ENCODE data around the gene PCNP.
"Not testable (repeated sequence)": the region's sequence is repeated elsewhere in the genome, so short reads cannot be mapped to it uniquely, and the experiment has no call there.

PCNP gene

DNA sequence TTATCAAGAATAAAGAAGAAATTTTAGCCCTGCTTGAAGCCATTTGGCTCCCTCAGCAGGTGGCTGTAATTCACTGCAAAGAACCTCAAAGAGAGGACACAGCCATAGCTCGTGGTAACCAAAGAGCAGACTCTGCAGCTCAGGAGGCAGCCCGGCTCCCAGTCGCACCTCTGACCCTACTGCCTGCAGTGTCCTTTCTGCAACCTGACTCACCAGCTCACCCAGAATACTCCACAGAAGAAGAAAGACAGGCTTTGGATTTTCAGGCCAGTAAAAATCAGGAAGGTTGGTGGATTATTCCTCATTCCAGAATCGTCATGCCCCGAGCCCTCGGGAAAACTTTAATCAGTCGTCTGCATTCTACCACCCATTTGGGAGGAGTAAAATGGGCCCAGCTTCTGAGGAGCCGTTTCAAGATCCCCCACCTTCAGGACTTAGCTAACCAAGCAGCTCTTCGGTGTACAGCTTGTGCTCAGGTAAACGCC, 64.3 kb downstream of the PCNP start:
- no peaks in the 10 kb centered on the region for H3K9me3 ChIP-seq (ENCODE audit: insufficient read depth, low read length, severe bottlenecking)
- H3K36me3 ChIP-seq (ENCODE audit: insufficient read depth, low read length), result no peaks in the 10 kb centered on the region
- no peak overlapping the region for H3K4me3 ChIP-seq (ENCODE audit: low read depth in 1 of 2, low read length in 2 of 2)
- TF ChIP-seq, protein P1, sequence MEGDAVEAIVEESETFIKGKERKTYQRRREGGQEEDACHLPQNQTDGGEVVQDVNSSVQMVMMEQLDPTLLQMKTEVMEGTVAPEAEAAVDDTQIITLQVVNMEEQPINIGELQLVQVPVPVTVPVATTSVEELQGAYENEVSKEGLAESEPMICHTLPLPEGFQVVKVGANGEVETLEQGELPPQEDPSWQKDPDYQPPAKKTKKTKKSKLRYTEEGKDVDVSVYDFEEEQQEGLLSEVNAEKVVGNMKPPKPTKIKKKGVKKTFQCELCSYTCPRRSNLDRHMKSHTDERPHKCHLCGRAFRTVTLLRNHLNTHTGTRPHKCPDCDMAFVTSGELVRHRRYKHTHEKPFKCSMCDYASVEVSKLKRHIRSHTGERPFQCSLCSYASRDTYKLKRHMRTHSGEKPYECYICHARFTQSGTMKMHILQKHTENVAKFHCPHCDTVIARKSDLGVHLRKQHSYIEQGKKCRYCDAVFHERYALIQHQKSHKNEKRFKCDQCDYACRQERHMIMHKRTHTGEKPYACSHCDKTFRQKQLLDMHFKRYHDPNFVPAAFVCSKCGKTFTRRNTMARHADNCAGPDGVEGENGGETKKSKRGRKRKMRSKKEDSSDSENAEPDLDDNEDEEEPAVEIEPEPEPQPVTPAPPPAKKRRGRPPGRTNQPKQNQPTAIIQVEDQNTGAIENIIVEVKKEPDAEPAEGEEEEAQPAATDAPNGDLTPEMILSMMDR (IDR thresholded peaks at IDR 0.05; ENCODE audit: borderline replicate concordance, extremely low read depth, low read length, poor library complexity, severe bottlenecking), result peak; percentile 26
- TF ChIP-seq EZH2 (IDR thresholded peaks at IDR 0.05; ENCODE audit: borderline replicate concordance, low read depth, low read length, severe bottlenecking), result no peak
- no peak overlapping the region for H3K9ac ChIP-seq (ENCODE audit: low read depth, low read length)
- DNase-seq (no peak), ATAC-seq (ENCODE audit: insufficient read depth, low read depth) (no peak)
- H2AFZ ChIP-seq (ENCODE audit: low read depth, low read length), result no peak overlapping the region
- H3K27me3 ChIP-seq (ENCODE audit: insufficient read depth, low read length, poor library complexity), result no peaks in the 10 kb centered on the region
- no peaks in the 10 kb centered on the region for H3K4me1 ChIP-seq (ENCODE audit: insufficient read depth, low read length)
- H3K79me2 ChIP-seq (ENCODE audit: insufficient read depth, low read length), result no peaks in the 10 kb centered on the region
- H4K20me1 ChIP-seq (ENCODE audit: insufficient read depth, low read length), result no peaks in the 10 kb centered on the region
- H3K4me2 ChIP-seq (ENCODE audit: insufficient read depth, low read length), result no peak overlapping the region
- no peak overlapping the region for H3K27ac ChIP-seq (ENCODE audit: low read length)

DNA sequence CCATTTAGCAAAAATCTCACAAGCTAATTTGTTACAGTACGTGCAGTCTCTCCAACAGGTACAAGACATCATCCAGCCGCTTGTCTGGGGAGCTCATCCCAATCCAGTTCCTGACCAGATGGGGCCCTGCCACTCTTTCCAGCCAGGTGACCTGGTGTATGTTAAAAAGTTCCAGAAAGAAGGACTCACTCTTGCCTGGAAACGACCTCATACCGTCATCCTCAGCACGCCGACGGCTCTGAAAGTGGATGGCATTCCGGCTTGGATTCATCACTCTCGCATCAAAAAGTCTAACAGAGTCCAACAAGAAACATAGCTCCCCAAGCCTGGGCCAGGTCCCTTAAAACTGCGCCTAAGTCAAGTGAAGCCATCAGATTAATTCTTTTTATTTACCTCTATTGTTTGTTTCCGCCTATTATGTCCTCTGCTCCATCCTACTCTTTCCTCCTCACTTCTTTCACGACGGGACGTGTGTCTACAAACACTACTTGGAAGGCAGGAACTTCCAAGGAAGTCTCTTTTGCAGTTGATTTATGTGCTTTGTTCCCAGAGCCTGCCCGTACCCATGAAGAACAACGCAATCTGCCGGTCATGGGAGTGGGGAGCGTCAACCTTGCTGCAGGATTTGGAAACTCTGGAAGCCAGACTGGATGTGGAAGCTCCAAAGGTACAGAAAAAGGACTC, 65.4 kb downstream of the PCNP start:
- Histone ChIP-seq H3K79me2 (ENCODE audit: insufficient read depth, low read length) (no peaks in the 10 kb centered on the region), H3K9me3 (ENCODE audit: insufficient read depth, low read length, severe bottlenecking) (no peaks in the 10 kb centered on the region), H4K20me1 (ENCODE audit: insufficient read depth, low read length) (no peaks in the 10 kb centered on the region), H3K4me2 (ENCODE audit: insufficient read depth, low read length) (no peak overlapping the region), H3K4me1 (ENCODE audit: insufficient read depth, low read length) (no peaks in the 10 kb centered on the region), H3K4me3 (ENCODE audit: low read depth in 1 of 2, low read length in 2 of 2) (no peak overlapping the region), H3K36me3 (ENCODE audit: insufficient read depth, low read length) (no peaks in the 10 kb centered on the region), H3K27me3 (ENCODE audit: insufficient read depth, low read length, poor library complexity) (no peaks in the 10 kb centered on the region), H2AFZ (ENCODE audit: low read depth, low read length) (no peak overlapping the region), H3K9ac (ENCODE audit: low read depth, low read length) (no peak overlapping the region), H3K27ac (ENCODE audit: low read length) (no peak overlapping the region)
- TF ChIP-seq, protein P1 (IDR thresholded peaks at IDR 0.05; ENCODE audit: borderline replicate concordance, extremely low read depth, low read length, poor library complexity, severe bottlenecking), result no peak
- no peak for TF ChIP-seq EZH2 (IDR thresholded peaks at IDR 0.05; ENCODE audit: borderline replicate concordance, low read depth, low read length, severe bottlenecking)
- ATAC-seq (ENCODE audit: insufficient read depth, low read depth) (no peak), DNase-seq (no peak)

DNA sequence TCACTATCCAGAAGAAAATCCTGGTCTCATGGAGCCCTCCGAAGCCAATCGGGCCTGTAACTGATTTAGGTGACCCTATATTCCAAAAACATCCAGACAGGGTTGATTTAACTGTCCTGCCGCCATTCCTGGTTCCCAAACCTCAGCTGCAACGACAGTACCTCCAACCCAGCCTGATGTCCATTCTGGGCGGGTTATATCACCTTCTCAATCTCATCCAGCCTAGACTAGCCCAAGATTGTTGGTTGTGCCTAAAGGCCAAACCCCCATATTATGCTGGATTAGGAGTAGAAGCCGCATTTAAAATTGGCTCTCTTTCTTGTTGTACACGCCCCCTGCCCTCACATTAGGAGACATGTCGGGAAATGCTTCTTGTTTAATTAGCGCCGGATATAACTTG, 66.3 kb downstream of the PCNP start:
- no peak for ATAC-seq (ENCODE audit: insufficient read depth, low read depth)

DNA sequence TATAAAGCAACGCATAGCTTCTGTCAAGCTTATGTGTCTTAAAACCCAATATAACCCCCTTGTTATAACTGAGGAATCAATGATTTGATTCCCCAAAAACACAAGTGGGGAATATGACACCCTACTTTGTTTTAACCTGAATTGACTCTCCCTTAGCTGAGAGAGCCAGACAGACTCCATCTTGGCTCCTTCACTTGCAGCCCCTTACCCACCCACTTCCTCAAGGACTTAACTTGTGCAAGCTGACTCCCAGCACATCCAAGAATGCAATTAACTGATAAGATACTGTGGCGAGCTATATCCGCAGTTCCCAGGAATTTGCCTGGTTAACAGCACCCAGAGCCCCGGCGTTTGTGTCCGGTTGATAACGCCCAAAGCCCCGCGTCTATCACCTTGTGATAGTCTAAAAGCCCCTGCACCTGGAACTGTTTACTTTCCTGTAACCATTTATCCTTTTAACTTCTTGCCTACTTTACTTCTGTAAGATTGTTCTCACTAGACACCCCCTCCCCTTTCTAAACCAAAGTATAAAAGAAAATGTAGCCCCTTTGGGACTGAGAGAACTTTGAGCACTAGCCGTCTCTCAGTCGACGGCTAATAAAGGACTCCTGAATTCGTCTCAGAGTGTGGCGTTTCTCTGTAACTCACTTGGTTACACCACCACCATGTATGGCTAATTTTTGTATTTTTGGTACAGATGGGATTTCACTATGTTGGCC, 67.6 kb downstream of the PCNP start:
- H3K4me2 ChIP-seq (ENCODE audit: insufficient read depth, low read length); H3K27ac ChIP-seq (ENCODE audit: low read length); H3K27me3 ChIP-seq (ENCODE audit: insufficient read depth, low read length, poor library complexity); H3K4me1 ChIP-seq (ENCODE audit: insufficient read depth, low read length); H3K4me3 ChIP-seq (ENCODE audit: low read depth in 1 of 2, low read length in 2 of 2); H3K9me3 ChIP-seq (ENCODE audit: insufficient read depth, low read length, severe bottlenecking); ATAC-seq (ENCODE audit: insufficient read depth, low read depth); DNase-seq; H2AFZ ChIP-seq (ENCODE audit: low read depth, low read length); H3K36me3 ChIP-seq (ENCODE audit: insufficient read depth, low read length); H3K9ac ChIP-seq (ENCODE audit: low read depth, low read length); H4K20me1 ChIP-seq (ENCODE audit: insufficient read depth, low read length); H3K79me2 ChIP-seq (ENCODE audit: insufficient read depth, low read length): not testable (repeated sequence)

More for the DNA sequence above, 66.3 kb downstream of the PCNP start:
- H3K4me2 ChIP-seq (ENCODE audit: insufficient read depth, low read length), result no peak overlapping the region
- no peak for TF ChIP-seq EZH2 (IDR thresholded peaks at IDR 0.05; ENCODE audit: borderline replicate concordance, low read depth, low read length, severe bottlenecking)
- TF ChIP-seq, protein P1 (IDR thresholded peaks at IDR 0.05; ENCODE audit: borderline replicate concordance, extremely low read depth, low read length, poor library complexity, severe bottlenecking), result no peak
- no peak overlapping the region for H2AFZ ChIP-seq (ENCODE audit: low read depth, low read length)
- no peaks in the 10 kb centered on the region for H3K9me3 ChIP-seq (ENCODE audit: insufficient read depth, low read length, severe bottlenecking)
- H3K4me1 ChIP-seq (ENCODE audit: insufficient read depth, low read length), result no peaks in the 10 kb centered on the region
- no peaks in the 10 kb centered on the region for H3K27me3 ChIP-seq (ENCODE audit: insufficient read depth, low read length, poor library complexity)
- no peaks in the 10 kb centered on the region for H3K36me3 ChIP-seq (ENCODE audit: insufficient read depth, low read length)
- no peak overlapping the region for H3K27ac ChIP-seq (ENCODE audit: low read length)
- no peaks in the 10 kb centered on the region for H3K79me2 ChIP-seq (ENCODE audit: insufficient read depth, low read length)
- H3K9ac ChIP-seq (ENCODE audit: low read depth, low read length), result no peak overlapping the region
- no peak overlapping the region for H3K4me3 ChIP-seq (ENCODE audit: low read depth in 1 of 2, low read length in 2 of 2)
- H4K20me1 ChIP-seq (ENCODE audit: insufficient read depth, low read length), result no peaks in the 10 kb centered on the region
- no peak for DNase-seq

All from DND-41 (cell line).